MM.1S (cell line): ENCODE measurements around the gene CPXM2.

Source experiments
- CTCF ChIP-seq: fragments of 300-600 bp; sonication (generic); IDR thresholded peaks from 2 replicates; pipeline ENCODE4 v1.5.1; 2016; ENCODE audit warnings: antibody characterized with exemption, low read length, mixed read lengths
- EZH2 ChIP-seq: fragments of 300-600 bp; sonication (generic); optimal IDR thresholded peaks from 2 replicates; pipeline ENCODE3; 2017; ENCODE audit warnings: low read depth, mild to moderate bottlenecking, antibody characterized with exemption, low read length, mixed read lengths
- EZH2phosphoT487 ChIP-seq: fragments of 300-600 bp; sonication (generic); IDR thresholded peaks from 2 replicates; pipeline ENCODE4 v1.6.1; 2018; ENCODE audit warnings: antibody characterized with exemption, low read length

GRCh38 chr10:123843835-123844234, 47.8 kb downstream of the CPXM2 start:
- no peak for TF ChIP-seq CTCF
- TF ChIP-seq EZH2 = no peak
- TF ChIP-seq EZH2phosphoT487 = no peak
